HG02588 (cell line): ENCODE measurements around the gene NPTXR.

Experiments
- ATAC-seq: cut with Tn5 transposase; IDR thresholded peaks from one replicate; pipeline ENCODE4 v1.9.1; 2021; ENCODE audit warnings: mild to moderate bottlenecking, moderate library complexity; ENCODE audit not compliant: unreplicated experiment

The NPTXR gene

GRCh38 chr22:38774496-38775166 is 69.2 kb downstream of the NPTXR start:
- no peak for ATAC-seq

DNA sequence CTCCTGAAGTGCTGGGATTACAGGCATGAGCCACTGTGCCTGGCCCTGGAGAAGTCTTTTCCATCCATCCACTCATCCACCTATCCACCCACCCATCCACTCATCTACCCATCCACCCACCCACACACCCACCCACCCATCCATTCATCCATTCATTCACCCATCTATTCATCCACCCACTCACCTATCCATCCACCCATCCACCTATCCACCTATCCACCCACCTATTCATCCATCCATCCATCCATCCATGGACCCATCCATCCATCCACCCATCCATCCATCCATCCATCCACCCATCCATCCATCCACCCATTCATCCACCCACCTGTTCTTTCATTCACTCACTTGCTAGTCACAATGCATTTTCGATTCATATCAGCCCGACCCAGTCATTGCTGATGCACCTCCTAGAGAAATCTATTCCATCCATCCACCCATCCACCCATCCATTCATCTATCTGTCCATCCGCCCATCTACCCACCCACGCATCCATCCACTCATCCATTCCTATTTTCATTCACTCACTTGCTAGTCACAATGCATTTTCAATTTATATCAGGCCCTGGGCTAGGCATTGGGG is 70.4 kb downstream of the NPTXR start:
- ATAC-seq, result no peak

DNA sequence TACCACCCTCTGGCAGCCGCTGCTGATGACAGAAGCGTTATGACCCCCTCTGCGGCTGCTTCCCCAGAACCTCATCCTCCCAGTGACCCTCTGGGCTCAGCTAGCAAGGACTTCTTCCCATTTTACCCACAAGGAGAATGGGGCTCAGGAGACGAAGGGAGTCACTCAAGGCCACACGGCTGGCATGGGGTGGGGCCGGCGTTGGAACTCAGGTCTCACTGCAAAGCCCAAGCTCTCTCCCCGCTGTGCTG is 71.3 kb downstream of the NPTXR start:
- ATAC-seq, result no peak

GRCh38 chr22:38770257-38770949 is 73.4 kb downstream of the NPTXR start:
- ATAC-seq, result no peak
